Lower leg skin (tissue), 4 donors: ENCODE results near the gene INPP4A. TPM values are rescaled to one million over a fixed set of nuclear protein-coding genes. Genes with fewer than 3 reads are reported as not detected.

ENCODE experiments used
- DNase-seq, 2 donors: peaks; one replicate each; pipeline ENCODE4 v3.0.0-alpha.2; 2019; ENCODE audit warnings: low spot score in 2 of 2
- H3K4me3 ChIP-seq: fragments of 200-600 bp; sonication (generic); 2 replicates; pipeline ENCODE4 v1.5.1; 2017; ENCODE audit warnings: mild to moderate bottlenecking, low read depth; ENCODE audit not compliant: poor library complexity, severe bottlenecking
- POLR2A ChIP-seq, 2 donors: fragments of 450-650 bp; IDR thresholded peaks; one replicate each; pipeline ENCODE4 v1.6.1; 2016 to 2017; ENCODE audit warnings: antibody characterized with exemption in 2 of 2, mild to moderate bottlenecking in 1 of 2, moderate library complexity in 1 of 2
- WGBS, 2 donors: methylation state at CpG; one replicate each; pipeline ENCODE4 v1.1.5; 2018; 5-methylcytosine and 5-hydroxymethylcytosine counted together
- intact Hi-C: fragments of 100-400 bp; cut with DNase I; formaldehyde crosslinking; loops from one replicate; pipeline ENCODE4 v1.15.0; 2023; ENCODE audit warnings: low total_unique reads
- total RNA-seq, 4 donors: library from RNA; depleted of rRNA; stranded (reverse); fragments of >200 nt; gene quantifications; one replicate each; pipeline ENCODE4 v1.1.0, GENCODE V29; 2016
- TF ChIP-seq, protein P1 (sequence below), 3 donors: fragments of 450-650 bp; IDR thresholded peaks; one replicate each; pipeline ENCODE4 v1.5.1; 2016; ENCODE audit warnings: antibody characterized with exemption in 3 of 3, mild to moderate bottlenecking in 3 of 3, moderate library complexity in 2 of 3

INPP4A gene
- total RNA-seq, 4 donors from 2014 or later: 6.7 to 15.5 (median 10.7) TPM

DNA sequence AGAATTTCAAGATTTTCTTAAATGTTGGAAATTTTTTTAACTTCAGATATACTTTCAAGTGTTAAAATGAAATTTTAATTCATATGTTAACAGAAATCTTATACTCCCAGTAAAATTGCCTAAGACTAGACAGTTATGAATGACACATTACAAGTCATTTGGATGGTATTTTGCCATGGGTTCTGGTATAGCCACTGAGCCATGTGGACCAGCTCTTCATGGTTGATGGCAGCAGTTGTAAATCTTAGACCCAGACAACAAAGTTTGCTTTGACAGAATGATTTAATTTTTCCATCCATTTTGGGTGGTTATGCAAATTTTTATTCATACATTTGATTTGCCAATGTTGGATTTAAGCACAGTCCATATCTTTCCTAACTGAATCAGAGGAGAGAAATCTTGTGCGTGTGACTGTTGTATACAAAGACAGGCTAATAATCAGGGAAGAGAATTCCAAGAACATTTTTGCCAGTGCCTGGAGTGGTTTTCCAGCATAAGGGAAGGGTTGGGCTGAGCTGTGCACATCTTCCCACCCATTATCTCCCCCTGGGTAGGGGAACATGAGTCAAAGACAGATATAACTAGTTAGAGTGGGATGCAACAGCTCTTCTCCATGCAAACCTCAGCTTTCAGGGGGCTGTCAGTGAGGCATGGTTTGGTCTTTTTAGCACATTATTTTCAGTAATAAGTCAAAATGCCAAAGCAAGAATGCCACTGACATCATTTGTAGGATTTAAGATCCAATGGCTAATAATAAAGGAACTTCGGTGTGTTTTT is 28.1 kb upstream of the INPP4A start:
- TF ChIP-seq, protein P1, sequence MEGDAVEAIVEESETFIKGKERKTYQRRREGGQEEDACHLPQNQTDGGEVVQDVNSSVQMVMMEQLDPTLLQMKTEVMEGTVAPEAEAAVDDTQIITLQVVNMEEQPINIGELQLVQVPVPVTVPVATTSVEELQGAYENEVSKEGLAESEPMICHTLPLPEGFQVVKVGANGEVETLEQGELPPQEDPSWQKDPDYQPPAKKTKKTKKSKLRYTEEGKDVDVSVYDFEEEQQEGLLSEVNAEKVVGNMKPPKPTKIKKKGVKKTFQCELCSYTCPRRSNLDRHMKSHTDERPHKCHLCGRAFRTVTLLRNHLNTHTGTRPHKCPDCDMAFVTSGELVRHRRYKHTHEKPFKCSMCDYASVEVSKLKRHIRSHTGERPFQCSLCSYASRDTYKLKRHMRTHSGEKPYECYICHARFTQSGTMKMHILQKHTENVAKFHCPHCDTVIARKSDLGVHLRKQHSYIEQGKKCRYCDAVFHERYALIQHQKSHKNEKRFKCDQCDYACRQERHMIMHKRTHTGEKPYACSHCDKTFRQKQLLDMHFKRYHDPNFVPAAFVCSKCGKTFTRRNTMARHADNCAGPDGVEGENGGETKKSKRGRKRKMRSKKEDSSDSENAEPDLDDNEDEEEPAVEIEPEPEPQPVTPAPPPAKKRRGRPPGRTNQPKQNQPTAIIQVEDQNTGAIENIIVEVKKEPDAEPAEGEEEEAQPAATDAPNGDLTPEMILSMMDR (IDR thresholded peaks at IDR 0.05): no peak
- TF ChIP-seq POLR2A (IDR thresholded peaks at IDR 0.05): no peak
- intact Hi-C loops: no loop called here
- 78 to 81% methylated on average over 2 of the region's 2 CpGs for WGBS, 2 donors
- H3K4me3 ChIP-seq: no peak overlapping the region
- no peak for DNase-seq

DNA sequence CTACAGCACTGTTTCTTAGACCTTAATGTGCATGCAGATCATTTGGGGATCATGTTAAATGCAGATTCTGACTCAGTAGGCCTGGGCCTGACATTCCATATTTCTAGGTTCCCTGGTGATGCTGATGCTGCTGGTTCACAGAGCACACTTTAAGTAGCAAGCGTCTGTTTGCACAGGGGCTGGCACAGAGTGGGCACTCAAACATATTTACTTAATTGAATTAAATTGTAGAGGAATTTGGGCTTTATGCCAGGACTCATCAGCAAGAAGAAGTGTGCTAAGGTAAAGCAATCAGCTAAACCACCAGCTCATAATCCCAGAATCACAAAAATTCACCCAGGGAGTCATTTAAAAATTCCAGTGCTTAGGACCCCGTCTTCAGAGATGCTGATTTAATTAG is 25.1 kb upstream of the INPP4A start:
- no peak for DNase-seq
- 67 to 75% methylated on average over 2 of the region's 2 CpGs for WGBS, 2 donors
- no peak overlapping the region for H3K4me3 ChIP-seq
- TF ChIP-seq, protein P1 (IDR thresholded peaks at IDR 0.05): no peak
- TF ChIP-seq POLR2A (IDR thresholded peaks at IDR 0.05): no peak
- intact Hi-C loops: no loop called here

DNA sequence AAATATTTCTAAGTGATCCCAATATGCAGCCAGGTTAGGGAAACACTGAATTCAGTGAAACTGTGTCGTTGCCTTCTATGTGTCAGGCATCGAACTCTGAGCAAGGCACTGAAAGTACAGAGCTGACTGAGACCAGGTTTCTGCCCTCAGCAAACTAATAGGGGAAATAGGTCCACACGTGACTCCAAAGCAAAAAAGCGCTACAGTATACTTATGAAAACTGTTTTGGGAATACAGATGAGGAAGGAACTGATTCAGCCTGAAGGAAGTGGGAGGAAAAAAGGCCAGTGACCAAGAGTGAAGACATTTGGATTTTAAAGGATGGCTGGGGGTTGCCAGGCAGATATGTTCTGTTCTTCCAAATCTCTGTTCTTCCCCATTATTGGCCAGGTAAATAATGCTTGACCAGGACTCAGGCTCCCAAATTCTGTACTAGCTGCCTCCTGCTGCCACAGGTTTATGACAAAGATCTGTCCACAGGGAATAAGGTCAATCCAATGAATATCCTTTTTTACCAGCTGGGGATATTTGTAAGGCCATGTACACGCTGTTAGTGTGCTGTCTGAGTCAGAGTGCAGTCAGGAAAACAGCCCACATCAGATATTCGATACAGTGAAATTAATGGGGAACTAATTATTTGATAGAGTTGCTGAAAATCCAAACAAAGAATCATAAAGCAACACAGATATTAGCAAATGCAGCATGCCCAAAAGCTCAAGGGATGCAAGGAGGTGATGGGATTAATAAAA is 24.5 kb upstream of the INPP4A start:
- DNase-seq: no peak
- intact Hi-C loops: no loop called here
- H3K4me3 ChIP-seq: no peak overlapping the region
- WGBS, 2 donors: 68 to 71% methylated on average over 6 of the region's 6 CpGs
- TF ChIP-seq, protein P1 (IDR thresholded peaks at IDR 0.05): no peak
- TF ChIP-seq POLR2A (IDR thresholded peaks at IDR 0.05): no peak

DNA sequence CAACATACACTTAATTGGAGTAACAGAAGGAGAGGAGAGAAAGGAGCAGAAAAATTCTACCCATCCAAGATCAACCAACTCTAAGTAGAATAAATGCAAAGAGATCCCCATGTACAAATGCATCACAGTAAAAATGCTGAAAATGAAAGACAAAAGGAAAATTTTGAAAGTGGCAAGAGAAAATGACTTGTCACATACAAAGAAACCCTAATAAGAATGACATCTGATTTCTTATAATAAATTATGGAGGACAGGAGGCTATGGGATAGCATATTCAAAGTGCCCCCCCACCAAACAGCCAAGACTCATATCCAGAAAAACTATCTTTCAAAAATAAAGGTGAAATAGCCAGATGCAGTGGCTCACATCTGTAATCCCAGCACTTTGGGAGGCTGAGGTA is 22.2 kb upstream of the INPP4A start:
- DNase-seq: no peak
- TF ChIP-seq POLR2A (IDR thresholded peaks at IDR 0.05): no peak
- TF ChIP-seq, protein P1 (IDR thresholded peaks at IDR 0.05): no peak
- H3K4me3 ChIP-seq: no peak overlapping the region
- intact Hi-C loops: no loop called here

DNA sequence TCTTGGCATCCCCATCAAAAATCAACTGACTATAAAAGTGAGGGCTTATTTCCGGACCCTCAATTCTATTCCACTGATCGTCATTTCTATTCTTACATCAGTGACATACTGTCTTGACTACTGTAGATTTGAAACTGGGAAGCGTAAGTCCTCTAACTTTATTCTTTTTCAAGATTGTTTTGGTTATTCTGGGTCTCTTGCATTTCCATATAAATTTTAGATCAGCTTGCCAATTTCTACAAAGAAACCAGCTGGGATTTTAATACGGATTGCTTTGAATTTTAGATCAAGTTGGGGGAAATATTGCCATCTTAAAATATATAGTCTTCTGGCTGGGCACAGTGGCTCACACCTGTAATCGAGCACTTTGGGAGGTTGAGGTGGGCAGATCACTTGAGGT is 17.9 kb upstream of the INPP4A start:
- 86 to 90% methylated on average over 5 of the region's 5 CpGs for WGBS, 2 donors
- no peak for DNase-seq
- intact Hi-C loops: no loop called here
- H3K4me3 ChIP-seq: no peak overlapping the region
- TF ChIP-seq, protein P1 (IDR thresholded peaks at IDR 0.05): no peak
